ENCODE results near the gene CEP89.

DNA sequence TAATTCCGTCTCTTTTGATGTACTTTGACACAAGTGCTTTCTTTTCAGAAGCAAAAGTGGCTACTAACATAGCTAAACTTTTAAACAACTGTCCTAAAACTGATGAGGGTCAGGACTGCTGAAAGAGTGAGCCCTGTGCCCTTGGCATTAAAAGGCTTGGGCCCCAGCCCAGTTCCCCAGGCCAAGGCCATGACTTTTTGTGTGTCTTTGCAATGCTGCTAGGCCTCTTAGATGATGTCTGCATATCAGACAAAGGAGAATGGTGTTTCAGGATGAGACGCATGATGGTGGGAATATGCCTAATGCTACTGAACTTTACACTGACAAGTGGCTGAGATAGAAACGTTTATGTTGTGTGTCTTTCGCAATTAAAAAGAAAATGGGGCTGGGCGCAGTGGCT lies 140.1 kb downstream of the CEP89 start:
- TF ChIP-seq POLR2A (IDR thresholded peaks at IDR 0.05), result no peak
- TF ChIP-seq, protein P1, sequence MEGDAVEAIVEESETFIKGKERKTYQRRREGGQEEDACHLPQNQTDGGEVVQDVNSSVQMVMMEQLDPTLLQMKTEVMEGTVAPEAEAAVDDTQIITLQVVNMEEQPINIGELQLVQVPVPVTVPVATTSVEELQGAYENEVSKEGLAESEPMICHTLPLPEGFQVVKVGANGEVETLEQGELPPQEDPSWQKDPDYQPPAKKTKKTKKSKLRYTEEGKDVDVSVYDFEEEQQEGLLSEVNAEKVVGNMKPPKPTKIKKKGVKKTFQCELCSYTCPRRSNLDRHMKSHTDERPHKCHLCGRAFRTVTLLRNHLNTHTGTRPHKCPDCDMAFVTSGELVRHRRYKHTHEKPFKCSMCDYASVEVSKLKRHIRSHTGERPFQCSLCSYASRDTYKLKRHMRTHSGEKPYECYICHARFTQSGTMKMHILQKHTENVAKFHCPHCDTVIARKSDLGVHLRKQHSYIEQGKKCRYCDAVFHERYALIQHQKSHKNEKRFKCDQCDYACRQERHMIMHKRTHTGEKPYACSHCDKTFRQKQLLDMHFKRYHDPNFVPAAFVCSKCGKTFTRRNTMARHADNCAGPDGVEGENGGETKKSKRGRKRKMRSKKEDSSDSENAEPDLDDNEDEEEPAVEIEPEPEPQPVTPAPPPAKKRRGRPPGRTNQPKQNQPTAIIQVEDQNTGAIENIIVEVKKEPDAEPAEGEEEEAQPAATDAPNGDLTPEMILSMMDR (IDR thresholded peaks at IDR 0.05), result no peak
